Activated CD8-positive, alpha-beta memory T cell treated with anti-CD3 and anti-CD28 coated beads for 36 hours (primary cell): Measurements from ENCODE around the gene GPN3. TPM values are rescaled to one million over a fixed set of nuclear protein-coding genes. Genes with fewer than 3 reads are reported as not detected.

Source experiments
- CTCF ChIA-PET: fragments of 350-600 bp; sonication (Branson Sonifier 250); formaldehyde crosslinking; loops from one replicate; lab custom pipeline; 2021; ENCODE audit warnings: antibody characterized with exemption; lab: Charles Lee
- POLR2A ChIA-PET: fragments of 350-600 bp; sonication (Branson Sonifier 250); formaldehyde crosslinking; loops from one replicate; lab custom pipeline; 2021; ENCODE audit warnings: antibody characterized with exemption; lab: Charles Lee
- total RNA-seq, 2 experiments: library from RNA; stranded (reverse); gene quantifications; one replicate each; pipeline ENCODE4 v1.2.3, GENCODE V29; 2021

GPN3 gene
- total RNA-seq, 2 experiments from 2014 or later, result 67.3 to 69.0 TPM

GRCh38 chr12:110403146-110403975 is 64.7 kb downstream of the GPN3 start, which contains the start of gene ANAPC7:
Gene ANAPC7 (minus strand): TSS chr12:110403708. CDS start chr12:110403627, 81 bp downstream.
- POLR2A ChIA-PET, result interaction anchor here (1.0 to 1.9 kb wide), 2 partner anchors 14 to 122 kb away, joined by 3 to 4 read pairs; no protein-coding TSS in a partner anchor

More at GRCh38 chr12:110403146-110403975, 64.7 kb downstream of the GPN3 start, which contains the start of gene ANAPC7:
- CTCF ChIA-PET, result interaction anchor here (3.9 kb wide), 1 partner anchor 28 kb away, joined by 17 read pairs; no protein-coding TSS in a partner anchor

Other genes starting within 250 kb of the GPN3 start
- gene ATP2A2, start 187.0 kb downstream of the GPN3 start, total RNA-seq, result 100 to 1,000 TPM; 206 TPM
- 10 to 100 TPM; 73.8 to 74.2 TPM for gene ANAPC7, start 64.5 kb downstream of the GPN3 start, total RNA-seq
- 100 to 1,000 TPM; 260 to 276 TPM for gene ARPC3, start 17.9 kb downstream of the GPN3 start, total RNA-seq
- 10 to 100 TPM; 59.8 to 62.0 TPM for gene FAM216A, start 588 bp upstream of the GPN3 start, total RNA-seq
- 10 to 100 TPM; 89.7 to 91.3 TPM for gene VPS29, start 33.9 kb upstream of the GPN3 start, total RNA-seq
- gene RAD9B, start 34.1 kb upstream of the GPN3 start, total RNA-seq, result 1 to 10 TPM in 1 of 2 experiments, under 1 TPM in 1; 0.95 to 1.3 TPM
- gene PPTC7, start 115.1 kb upstream of the GPN3 start, total RNA-seq, result 10 to 100 TPM; 49.8 to 49.9 TPM
- 10 to 100 TPM; 11.8 to 13.4 TPM for gene TCTN1, start 145.9 kb upstream of the GPN3 start, total RNA-seq
- 10 to 100 TPM; 30.3 to 30.8 TPM for gene HVCN1, start 220.9 kb upstream of the GPN3 start, total RNA-seq